Measurements from ENCODE around the gene ALDH2. TPM values are rescaled to one million over a fixed set of nuclear protein-coding genes. Genes with fewer than 3 reads are reported as not detected.
"Not testable (repeated sequence)": the region's sequence is repeated elsewhere in the genome, so short reads cannot be mapped to it uniquely, and the experiment has no call there.

Gene ALDH2
- total RNA-seq, result 1 to 10 TPM in 1 of 2 experiments, under 1 TPM in 1; 0.25 to 1.3 TPM

DNA sequence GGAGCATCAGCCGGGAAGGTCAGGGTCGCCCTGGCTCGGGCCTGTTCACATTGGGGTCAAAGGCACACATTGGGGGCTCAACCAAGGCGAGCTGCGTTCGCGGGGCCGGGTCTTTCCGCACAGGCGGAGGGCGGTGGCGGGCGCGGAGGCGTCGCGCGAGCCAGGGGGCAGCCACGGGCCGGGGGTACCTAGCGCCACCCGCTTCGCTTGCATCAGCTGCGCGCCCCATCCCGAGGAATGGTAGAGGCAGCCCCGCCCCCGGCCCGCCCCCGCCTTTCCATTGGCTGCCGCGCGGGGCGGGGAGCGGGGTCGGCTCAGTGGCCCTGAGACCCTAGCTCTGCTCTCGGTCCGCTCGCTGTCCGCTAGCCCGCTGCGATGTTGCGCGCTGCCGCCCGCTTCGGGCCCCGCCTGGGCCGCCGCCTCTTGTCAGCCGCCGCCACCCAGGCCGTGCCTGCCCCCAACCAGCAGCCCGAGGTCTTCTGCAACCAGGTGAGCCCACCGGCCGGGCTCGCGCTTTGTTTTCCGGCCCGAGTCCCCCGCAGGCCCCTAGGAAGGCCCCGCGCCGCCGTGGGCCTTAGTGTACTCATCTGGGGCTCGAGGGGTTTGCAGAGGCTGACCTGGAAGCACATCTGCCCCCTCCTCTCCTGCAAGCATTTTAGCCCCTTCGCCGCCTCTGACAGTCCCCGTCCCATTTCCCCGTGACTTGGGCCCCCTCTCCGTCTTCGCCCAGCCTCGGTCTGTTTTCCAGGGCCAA, at the start of gene ALDH2:
TSS of gene ALDH2 (plus strand) at position 326 of the 754 bp plus-strand sequence. CDS start at position 376, 50 bp downstream.
- peaks cover 3% of the 10 kb centered on the region for H3K36me3 Mint-ChIP-seq (ENCODE audit: low read depth)
- peaks cover 51% of the 10 kb centered on the region for H3K27me3 Mint-ChIP-seq
- POLR2A ChIA-PET, result no interaction called here
- no peak within 1 kb of the TSS for H3K27ac Mint-ChIP-seq
- peaks cover 2% of the 10 kb centered on the region for H3K9me3 Mint-ChIP-seq
- H3K4me1 Mint-ChIP-seq, result peaks cover 14% of the 10 kb centered on the region
- CTCF ChIA-PET, result no interaction called here
- DNase-seq, result peak; percentile 22
- H3K4me3 Mint-ChIP-seq, result peak within 1 kb of the TSS; percentile 62

DNA sequence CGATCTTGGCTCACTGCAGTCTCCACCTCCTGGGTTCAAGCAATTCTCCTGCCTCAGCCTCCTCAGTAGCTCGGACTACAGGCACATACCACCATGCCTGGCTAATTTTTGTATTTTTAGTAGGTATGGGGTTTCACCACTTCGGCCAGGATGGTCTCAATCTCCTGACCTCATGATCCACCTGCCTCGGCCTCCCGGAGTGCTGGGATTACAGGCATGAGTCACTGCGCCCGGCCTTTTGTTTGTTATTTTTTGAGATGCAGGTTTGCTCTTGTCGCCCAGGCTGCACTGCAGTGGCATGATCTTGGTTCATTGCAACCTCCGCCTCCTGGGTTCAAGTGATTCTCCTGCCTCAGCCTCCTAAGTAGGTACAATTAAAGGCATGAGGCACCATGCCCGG, 47.4 kb upstream of the ALDH2 start:
- H3K27me3 Mint-ChIP-seq, CTCF ChIA-PET, H3K4me1 Mint-ChIP-seq, DNase-seq, H3K9me3 Mint-ChIP-seq, H3K4me3 Mint-ChIP-seq, POLR2A ChIA-PET, H3K27ac Mint-ChIP-seq: not testable (repeated sequence)
- peaks cover 23% of the 10 kb centered on the region for H3K36me3 Mint-ChIP-seq (ENCODE audit: low read depth)

DNA sequence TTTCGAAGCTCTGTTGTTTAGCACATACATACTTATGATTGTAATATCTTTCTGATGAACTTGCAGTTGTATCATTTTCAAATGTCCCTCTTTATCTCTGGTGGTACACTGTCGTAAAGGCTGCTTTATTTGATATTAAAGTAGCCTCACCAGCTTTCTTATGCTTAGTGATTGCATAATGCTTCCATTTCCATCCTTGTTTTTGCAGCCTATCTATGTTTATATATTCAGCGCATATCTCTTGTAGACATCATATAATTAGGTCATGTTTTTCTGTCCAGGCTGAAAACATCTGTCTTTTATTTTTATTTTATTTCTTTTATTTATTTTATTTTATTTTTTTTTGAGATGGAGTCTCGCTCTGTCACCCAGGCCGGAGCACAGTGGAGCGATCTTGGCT, 46.3 kb upstream of the ALDH2 start:
- DNase-seq, result no peak
- Mint-ChIP-seq H3K9me3 (no peaks in the 10 kb centered on the region), H3K4me1 (no peaks in the 10 kb centered on the region), H3K4me3 (no peak overlapping the region), H3K36me3 (ENCODE audit: low read depth) (peaks cover 22% of the 10 kb centered on the region), H3K27me3 (no peaks in the 10 kb centered on the region), H3K27ac (no peak overlapping the region)
- ChIA-PET CTCF (no interaction called here), POLR2A (no interaction called here)

DNA sequence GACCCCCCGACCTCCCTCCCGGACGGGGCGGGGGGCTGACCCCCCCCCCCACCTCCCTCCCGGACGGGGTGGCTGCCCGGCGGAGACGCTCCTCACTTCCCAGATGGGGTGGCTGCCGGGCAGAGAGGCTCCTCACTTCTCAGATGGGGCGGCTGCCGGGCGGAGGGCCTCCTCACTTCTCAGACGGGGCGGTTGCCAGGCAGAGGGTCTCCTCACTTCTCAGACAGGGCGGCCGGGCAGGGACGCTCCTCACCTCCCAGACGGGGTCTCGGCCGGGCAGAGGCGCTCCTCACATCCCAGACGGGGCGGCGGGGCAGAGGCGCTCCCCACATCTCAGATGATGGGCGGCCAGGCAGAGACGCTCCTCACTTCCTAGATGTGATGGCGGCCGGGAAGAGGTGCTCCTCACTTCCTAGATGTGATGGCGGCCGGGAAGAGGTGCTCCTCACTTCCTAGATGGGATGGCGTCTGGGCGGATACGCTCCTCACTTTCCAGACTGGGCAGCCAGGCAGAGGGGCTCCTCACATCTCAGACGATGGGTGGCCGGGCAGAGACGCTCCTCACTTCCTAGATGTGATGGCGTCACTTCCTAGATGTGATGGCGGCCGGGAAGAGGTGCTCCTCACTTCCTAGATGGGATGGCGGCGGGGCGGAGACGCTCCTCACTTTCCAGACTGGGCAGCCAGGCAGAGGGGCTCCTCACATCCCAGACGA, 42.9 kb upstream of the ALDH2 start:
- peaks cover 15% of the 10 kb centered on the region for H3K36me3 Mint-ChIP-seq (ENCODE audit: low read depth)
- H3K4me1 Mint-ChIP-seq, DNase-seq, H3K4me3 Mint-ChIP-seq, H3K9me3 Mint-ChIP-seq, H3K27ac Mint-ChIP-seq, POLR2A ChIA-PET, H3K27me3 Mint-ChIP-seq, CTCF ChIA-PET: not testable (repeated sequence)

DNA sequence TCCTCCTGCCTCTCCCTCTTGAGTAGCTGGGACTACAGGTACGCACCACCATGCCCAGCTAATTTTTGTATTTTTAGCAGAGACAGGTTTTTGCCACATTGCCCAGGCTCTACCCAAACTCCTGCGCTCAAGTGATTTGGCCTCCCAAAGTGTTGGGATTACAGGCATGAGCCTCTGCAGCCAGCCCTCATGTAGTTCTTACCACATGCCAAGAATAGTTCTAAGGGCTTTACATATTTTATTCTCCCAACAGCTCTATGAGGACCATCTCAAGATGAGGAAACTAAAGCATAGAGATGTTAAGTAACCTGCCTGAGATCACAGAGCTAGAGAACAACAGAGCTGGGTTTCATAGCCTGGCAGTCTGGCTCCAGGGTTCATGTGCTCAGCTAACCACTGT, 37.9 kb upstream of the ALDH2 start:
- CTCF ChIA-PET, result no interaction called here
- no peak overlapping the region for H3K27ac Mint-ChIP-seq
- H3K9me3 Mint-ChIP-seq, result no peaks in the 10 kb centered on the region
- POLR2A ChIA-PET, result no interaction called here
- H3K4me3 Mint-ChIP-seq, result no peak overlapping the region
- H3K4me1 Mint-ChIP-seq, result no peaks in the 10 kb centered on the region
- H3K36me3 Mint-ChIP-seq (ENCODE audit: low read depth), result peaks cover 4% of the 10 kb centered on the region
- H3K27me3 Mint-ChIP-seq, result no peaks in the 10 kb centered on the region
- DNase-seq, result no peak

DNA sequence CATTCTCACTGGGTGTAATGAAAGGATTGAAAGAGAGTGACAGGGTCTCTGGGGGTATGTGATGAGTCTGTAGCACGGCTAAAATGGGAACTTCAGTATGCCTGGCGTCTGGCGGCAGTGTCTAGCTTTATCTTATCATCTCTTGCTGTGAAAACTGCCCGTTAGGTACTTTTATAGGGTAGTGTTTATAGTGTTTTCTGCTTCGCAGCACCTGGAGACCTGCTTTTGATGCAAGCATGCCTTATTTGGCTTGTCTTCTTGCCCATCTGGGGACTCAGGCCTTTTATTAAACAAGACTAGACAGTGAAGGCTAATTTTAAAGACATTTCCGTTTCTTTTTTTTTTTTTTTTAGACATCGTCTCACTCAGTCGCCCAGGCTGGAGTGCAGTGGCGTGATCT, 36.3 kb upstream of the ALDH2 start:
- Mint-ChIP-seq H3K27ac (no peak overlapping the region), H3K36me3 (ENCODE audit: low read depth) (no peaks in the 10 kb centered on the region), H3K4me3 (no peak overlapping the region), H3K27me3 (no peaks in the 10 kb centered on the region), H3K9me3 (no peaks in the 10 kb centered on the region), H3K4me1 (no peaks in the 10 kb centered on the region)
- POLR2A ChIA-PET, result no interaction called here
- CTCF ChIA-PET, result no interaction called here
- no peak for DNase-seq

DNA sequence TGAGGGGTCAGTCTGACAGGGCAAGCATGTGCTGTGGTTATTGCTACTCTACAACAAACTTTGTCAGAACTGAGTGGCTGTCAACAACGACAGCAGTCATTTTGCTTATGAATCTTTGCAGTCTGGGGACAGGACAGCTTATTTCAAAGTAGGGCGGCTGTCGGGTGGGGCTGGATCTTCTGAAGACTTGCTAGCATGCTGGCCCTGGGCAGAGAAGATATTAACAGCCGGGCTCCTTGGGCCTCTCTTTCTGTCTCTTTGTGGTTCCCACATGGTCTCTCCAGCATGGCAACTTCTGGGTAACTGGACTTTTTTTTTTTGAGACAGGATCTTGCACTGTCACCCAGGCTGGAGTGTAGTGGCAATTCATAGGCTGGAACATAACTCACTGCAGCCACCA, 33.9 kb upstream of the ALDH2 start:
- H3K27me3 Mint-ChIP-seq, result no peaks in the 10 kb centered on the region
- peaks cover 5% of the 10 kb centered on the region for H3K36me3 Mint-ChIP-seq (ENCODE audit: low read depth)
- H3K9me3 Mint-ChIP-seq, result no peaks in the 10 kb centered on the region
- POLR2A ChIA-PET, result no interaction called here
- H3K4me3 Mint-ChIP-seq, result no peak overlapping the region
- H3K4me1 Mint-ChIP-seq, result no peaks in the 10 kb centered on the region
- DNase-seq, result no peak
- CTCF ChIA-PET, result no interaction called here
- H3K27ac Mint-ChIP-seq, result no peak overlapping the region

DNA sequence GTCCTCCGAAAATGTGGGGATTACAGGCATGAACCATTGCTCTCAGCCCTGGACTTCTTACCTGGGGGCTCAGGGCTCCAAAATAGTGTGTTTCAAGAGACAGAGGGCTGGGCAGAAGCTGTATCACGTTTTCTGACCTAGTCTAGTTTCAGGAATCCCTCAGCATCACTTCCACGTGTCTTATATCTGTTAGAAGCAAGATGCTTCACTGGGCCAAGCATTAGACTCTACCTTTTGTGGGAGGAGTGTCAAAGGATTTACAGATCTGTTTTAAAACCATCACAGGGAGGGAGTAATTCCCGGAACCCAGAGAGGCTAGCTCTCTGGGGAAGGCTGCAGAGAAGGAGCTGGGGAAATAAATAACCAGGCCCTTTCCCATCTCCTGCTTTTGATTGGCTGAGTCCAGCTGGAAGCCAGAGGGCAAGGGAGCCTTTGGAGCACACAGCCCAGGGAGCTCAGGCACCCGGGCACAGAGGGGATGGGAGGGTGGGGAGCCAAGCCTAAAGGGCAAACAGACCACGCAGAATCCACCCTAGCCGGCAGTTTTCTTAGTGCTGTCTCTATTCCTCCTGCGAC, 33.3 kb upstream of the ALDH2 start:
- Mint-ChIP-seq H3K36me3 (ENCODE audit: low read depth) (peaks cover 5% of the 10 kb centered on the region), H3K27me3 (no peaks in the 10 kb centered on the region), H3K27ac (no peak overlapping the region), H3K4me1 (no peaks in the 10 kb centered on the region), H3K9me3 (no peaks in the 10 kb centered on the region), H3K4me3 (no peak overlapping the region)
- ChIA-PET POLR2A (no interaction called here), CTCF (no interaction called here)
- DNase-seq, result no peak

DNA sequence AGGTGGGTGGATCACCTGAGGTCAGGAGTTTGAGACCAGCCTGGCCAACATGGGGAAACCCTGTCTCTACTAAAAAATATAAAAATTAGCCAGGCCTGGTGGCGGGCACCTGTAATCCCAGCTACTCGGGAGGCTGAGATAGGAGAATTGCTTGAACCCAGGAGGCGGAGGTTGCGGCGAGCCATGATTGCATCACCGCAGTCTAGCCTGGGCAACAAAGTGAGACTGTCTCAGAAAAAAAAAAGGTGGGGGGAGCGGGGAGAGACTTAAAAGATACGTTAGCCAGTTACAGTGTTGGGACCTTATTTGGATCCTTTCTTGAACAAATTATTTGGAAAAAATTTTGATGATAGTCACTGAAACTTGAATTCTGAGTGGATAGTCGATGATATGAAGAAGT, 27.2 kb upstream of the ALDH2 start:
- H3K36me3 Mint-ChIP-seq (ENCODE audit: low read depth); H3K27me3 Mint-ChIP-seq; H3K4me3 Mint-ChIP-seq; H3K27ac Mint-ChIP-seq; CTCF ChIA-PET; H3K4me1 Mint-ChIP-seq; DNase-seq; POLR2A ChIA-PET; H3K9me3 Mint-ChIP-seq: not testable (repeated sequence)

DNA sequence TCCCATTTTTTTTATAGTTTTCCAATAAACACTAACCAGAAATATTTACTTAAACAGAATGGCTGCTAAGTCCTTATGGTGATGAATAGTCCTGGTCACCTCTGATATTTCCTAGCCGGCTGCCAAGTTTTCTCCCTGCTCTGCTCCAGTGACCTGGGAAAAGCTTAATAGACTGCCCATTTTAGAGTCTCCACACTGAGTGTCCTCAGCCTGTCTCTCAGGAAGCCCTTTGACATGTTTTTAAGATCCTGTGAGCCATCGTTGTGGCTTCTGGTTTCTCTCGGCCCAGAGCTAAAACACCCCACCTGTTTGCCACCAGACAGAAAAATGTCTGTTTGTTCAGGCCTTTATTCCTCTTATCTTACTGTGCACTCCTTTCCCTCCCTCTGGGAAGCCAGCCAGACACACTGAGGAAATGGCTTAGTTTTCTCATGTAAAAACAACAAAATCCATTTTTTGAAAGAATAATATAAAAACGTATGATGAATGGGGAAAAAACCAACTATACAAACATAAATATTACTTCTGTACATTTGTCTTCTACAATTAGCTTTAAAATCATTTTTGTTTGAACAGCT, 25.4 kb upstream of the ALDH2 start:
- Mint-ChIP-seq H3K4me3 (no peak overlapping the region), H3K4me1 (no peaks in the 10 kb centered on the region), H3K27me3 (no peaks in the 10 kb centered on the region), H3K9me3 (no peaks in the 10 kb centered on the region), H3K36me3 (ENCODE audit: low read depth) (peaks cover 16% of the 10 kb centered on the region), H3K27ac (no peak overlapping the region)
- POLR2A ChIA-PET, result no interaction called here
- DNase-seq, result no peak
- CTCF ChIA-PET, result no interaction called here

DNA sequence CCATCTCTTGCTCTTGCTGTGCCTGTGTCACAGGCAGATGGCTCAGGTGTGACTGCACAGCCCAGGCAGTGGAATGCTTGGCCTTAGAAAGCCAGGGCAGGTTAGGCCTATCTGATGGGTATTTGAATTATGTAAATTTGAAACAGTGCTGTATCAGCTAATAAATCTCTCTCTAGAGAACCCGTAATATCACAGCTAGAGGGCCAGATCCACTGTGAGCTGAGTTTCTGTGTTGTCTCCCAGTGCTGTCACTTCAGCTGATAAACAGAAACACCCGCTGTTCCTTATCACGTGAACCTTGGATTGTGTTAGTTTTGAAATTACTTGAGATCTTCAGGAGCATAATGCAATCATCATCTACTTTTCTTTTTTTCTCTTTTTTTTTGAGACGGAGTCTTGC, 21.5 kb upstream of the ALDH2 start:
- Mint-ChIP-seq H3K27me3 (no peaks in the 10 kb centered on the region), H3K4me3 (no peak overlapping the region), H3K4me1 (no peaks in the 10 kb centered on the region), H3K36me3 (ENCODE audit: low read depth) (peaks cover 18% of the 10 kb centered on the region), H3K27ac (no peak overlapping the region), H3K9me3 (no peaks in the 10 kb centered on the region)
- DNase-seq, result no peak
- POLR2A ChIA-PET, result no interaction called here
- CTCF ChIA-PET, result interaction anchor here (0.6 to 1.6 kb wide), 2 partner anchors 35 to 68 kb away, joined by 4 to 5 read pairs; no protein-coding TSS in a partner anchor

DNA sequence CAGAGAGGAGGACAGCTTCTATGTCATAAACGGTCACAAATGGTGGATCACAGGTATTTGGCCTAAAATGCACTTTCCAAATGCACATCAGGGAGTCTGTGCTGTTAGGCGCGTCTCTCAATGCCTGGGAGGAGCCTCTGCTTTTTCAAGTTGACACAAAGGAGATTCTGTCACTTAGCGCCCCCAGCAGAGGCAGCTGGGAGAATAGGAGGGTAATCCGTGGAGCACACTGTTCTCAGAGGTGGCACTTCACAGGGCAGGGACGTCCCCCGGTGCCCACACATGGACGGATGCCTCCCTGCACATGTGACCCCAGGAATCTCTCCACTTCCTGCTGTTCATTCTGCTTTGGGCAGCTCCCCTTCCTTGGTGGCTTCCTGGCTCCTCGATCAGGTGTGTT, 19.4 kb upstream of the ALDH2 start:
- ChIA-PET CTCF (no interaction called here), POLR2A (interaction anchor here (0.6 to 0.9 kb wide), 2 partner anchors 30 to 384 kb away, joined by 3 read pairs; no protein-coding TSS in a partner anchor)
- DNase-seq, result no peak
- no peaks in the 10 kb centered on the region for H3K4me1 Mint-ChIP-seq
- H3K4me3 Mint-ChIP-seq, result no peak overlapping the region
- H3K27me3 Mint-ChIP-seq, result no peaks in the 10 kb centered on the region
- H3K27ac Mint-ChIP-seq, result no peak overlapping the region
- H3K36me3 Mint-ChIP-seq (ENCODE audit: low read depth), result peaks cover 18% of the 10 kb centered on the region
- no peaks in the 10 kb centered on the region for H3K9me3 Mint-ChIP-seq

DNA sequence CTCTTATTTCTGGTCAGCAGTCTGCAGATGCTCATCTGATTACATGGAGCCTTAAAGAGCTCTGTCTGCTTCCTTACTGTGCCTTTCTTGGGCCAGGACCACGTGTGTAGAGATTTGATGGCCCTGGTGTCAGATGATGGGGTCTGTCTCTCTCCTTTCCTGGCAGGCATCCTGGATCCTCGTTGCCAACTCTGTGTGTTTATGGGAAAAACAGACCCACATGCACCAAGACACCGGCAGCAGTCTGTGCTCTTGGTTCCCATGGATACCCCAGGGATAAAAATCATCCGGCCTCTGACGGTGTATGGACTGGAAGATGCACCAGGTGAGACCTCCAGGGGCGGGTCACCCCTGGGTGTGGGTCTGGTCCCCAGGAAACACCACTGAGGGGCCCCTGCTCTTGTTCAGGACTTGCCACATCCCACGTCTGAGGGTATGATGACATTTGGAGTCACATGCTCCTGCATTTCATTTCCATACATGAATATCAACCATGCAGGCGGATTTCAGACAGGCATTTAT, 18.5 kb upstream of the ALDH2 start:
- Mint-ChIP-seq H3K27ac (no peak overlapping the region), H3K4me1 (no peaks in the 10 kb centered on the region), H3K27me3 (no peaks in the 10 kb centered on the region), H3K4me3 (no peak overlapping the region), H3K36me3 (ENCODE audit: low read depth) (peaks cover 18% of the 10 kb centered on the region), H3K9me3 (no peaks in the 10 kb centered on the region)
- DNase-seq, result no peak
- ChIA-PET CTCF (no interaction called here), POLR2A (interaction anchor here (0.7 kb wide), 1 partner anchor 94 kb away, joined by 3 read pairs; the partner anchor contains the start of gene MAPKAPK5)
